Neutrophil (primary cell): ENCODE data around the gene MMP8.
A peak's percentile ranks its signal among the peaks of the same experiment; 100 is the strongest.

Experiments
- H3K27ac ChIP-seq: fragments of 200-600 bp; sonication (generic); 2 replicates; pipeline ENCODE4 v1.5.1; 2016; ENCODE audit warnings: mild to moderate bottlenecking, moderate library complexity
- H3K27me3 ChIP-seq: fragments of 200-600 bp; sonication (generic); 2 replicates; pipeline ENCODE4 v1.6.0; 2016; ENCODE audit warnings: mild to moderate bottlenecking
- H3K36me3 ChIP-seq: fragments of 200-600 bp; sonication (generic); 2 replicates; pipeline ENCODE4 v1.5.1; 2017
- H3K4me1 ChIP-seq, 2 experiments: fragments of 200-600 bp in 1 of 2; sonication (generic) in 1 of 2; 1 replicate in 1 of 2; 2 replicates in 1 of 2; pipeline versions ENCODE4 v1.5.1 to v1.6.1; 2013 to 2016; ENCODE audit warnings: low read depth in 1 of 2, low read length in 1 of 2, mild to moderate bottlenecking in 1 of 2, moderate library complexity in 1 of 2; ENCODE audit not compliant: control insufficient read depth in 1 of 2, insufficient read depth in 1 of 2
- H3K4me3 ChIP-seq, 2 experiments: fragments of 200-600 bp in 1 of 2; sonication (generic) in 1 of 2; 1 replicate in 1 of 2; 2 replicates in 1 of 2; pipeline ENCODE4 v1.5.1; 2013 to 2016; ENCODE audit warnings: low read depth in 1 of 2, low read length in 1 of 2, mild to moderate bottlenecking in 1 of 2, moderate library complexity in 1 of 2
- H3K9me3 ChIP-seq: fragments of 200-600 bp; sonication (generic); 2 replicates; pipeline ENCODE4 v1.5.1; 2016
- CTCF ChIP-seq: fragments of 200-600 bp; sonication (generic); IDR thresholded peaks from 2 replicates; pipeline ENCODE4 v1.5.1; 2016; ENCODE audit warnings: antibody characterized with exemption

MMP8 gene

DNA sequence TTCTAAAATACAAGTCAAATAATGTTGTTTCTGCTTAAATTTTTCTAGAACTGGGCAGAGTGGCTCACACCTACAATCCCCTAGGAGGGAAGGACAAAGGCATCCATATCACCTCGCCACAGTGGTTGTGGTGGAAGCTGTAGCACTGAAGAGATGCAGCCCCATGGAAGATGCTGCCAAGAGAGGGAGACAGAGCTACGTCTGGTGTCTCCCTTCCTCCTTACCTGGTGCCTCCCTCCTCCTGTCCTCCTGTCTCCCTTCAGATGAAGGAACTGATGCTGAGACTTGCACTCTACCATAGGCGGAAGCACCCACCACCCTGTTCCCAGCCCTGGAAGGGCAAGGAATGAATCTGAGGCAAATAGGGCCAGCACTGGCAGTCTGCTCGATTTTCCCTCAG lies 41.5 kb downstream of the MMP8 start:
- Histone ChIP-seq H3K27ac (peak overlapping the region; percentile 50), H3K27me3 (no peaks in the 10 kb centered on the region), H3K4me1 (peaks cover 66 to 76% of the 10 kb centered on the region in 2 experiments), H3K4me3 (no peak overlapping the region), H3K9me3 (no peaks in the 10 kb centered on the region), H3K36me3 (no peaks in the 10 kb centered on the region)
- no peak for TF ChIP-seq CTCF

DNA sequence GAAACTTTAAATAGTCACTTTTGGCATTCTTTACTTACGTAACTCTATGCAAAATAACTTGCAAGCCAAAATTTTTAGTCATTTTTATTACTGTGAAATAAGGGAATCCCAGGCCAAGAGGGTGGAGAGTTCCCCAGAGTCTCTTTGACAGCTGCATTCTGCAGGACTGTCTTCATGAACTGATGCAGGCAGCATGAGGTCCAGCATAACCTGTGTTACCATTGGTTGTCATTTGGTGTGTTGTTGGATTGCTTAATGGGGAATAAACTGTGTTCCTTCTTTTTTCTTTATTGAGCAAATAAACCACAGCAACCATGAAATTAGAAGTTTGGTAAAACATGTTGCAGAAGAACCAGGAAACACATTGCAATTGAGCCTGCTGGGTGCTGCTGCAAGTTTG lies 43.8 kb downstream of the MMP8 start:
- no peak for TF ChIP-seq CTCF
- Histone ChIP-seq H3K27me3 (no peaks in the 10 kb centered on the region), H3K4me1 (peaks cover 60 to 69% of the 10 kb centered on the region in 2 experiments), H3K27ac (peak overlapping the region; percentile 64), H3K9me3 (no peaks in the 10 kb centered on the region), H3K4me3 (no peak overlapping the region), H3K36me3 (no peaks in the 10 kb centered on the region)

DNA sequence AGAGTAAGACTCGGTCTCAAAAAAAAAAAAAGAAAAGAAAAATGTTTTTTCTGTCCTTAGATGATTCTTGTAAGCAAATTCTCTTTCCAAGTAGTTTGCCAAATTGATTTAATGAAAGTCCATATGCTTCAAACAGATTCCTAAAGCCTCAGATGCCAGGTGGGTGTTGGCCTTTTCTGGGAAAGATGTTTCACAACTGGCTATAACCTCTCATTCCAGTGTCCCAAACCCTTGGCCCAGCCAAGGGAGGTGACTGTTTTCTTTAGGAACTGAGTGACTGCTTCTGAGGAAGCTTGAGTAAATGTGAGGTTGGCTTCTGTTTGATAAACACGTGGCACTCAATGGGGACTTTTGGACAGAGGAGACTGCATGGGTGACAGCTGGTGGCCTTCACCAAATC lies 46.7 kb downstream of the MMP8 start:
- Histone ChIP-seq H3K27ac (no peak overlapping the region), H3K36me3 (no peaks in the 10 kb centered on the region), H3K4me3 (no peak overlapping the region), H3K4me1 (peaks cover 45 to 48% of the 10 kb centered on the region in 2 experiments), H3K27me3 (no peaks in the 10 kb centered on the region), H3K9me3 (no peaks in the 10 kb centered on the region)
- TF ChIP-seq CTCF = no peak

DNA sequence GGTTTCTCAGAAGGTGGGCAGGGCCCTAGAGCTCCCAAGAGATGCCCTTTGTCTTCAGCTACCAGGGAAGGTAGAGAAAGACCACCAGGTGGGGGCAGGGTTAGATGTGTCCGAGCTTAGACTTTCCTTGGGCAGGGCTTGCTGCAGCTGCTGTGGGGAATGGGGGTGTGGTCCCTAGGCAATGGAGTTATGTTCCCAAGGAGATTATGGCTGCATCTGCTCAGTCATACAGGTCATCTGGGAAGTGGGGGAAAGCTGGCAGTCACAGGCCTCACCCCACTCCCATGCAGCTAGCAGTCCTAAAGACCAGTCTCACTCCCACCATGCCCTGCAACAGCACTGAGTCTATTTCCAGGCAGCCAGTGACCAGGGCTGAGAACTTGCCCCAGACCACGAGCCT lies 48.7 kb downstream of the MMP8 start:
- TF ChIP-seq CTCF = no peak

DNA sequence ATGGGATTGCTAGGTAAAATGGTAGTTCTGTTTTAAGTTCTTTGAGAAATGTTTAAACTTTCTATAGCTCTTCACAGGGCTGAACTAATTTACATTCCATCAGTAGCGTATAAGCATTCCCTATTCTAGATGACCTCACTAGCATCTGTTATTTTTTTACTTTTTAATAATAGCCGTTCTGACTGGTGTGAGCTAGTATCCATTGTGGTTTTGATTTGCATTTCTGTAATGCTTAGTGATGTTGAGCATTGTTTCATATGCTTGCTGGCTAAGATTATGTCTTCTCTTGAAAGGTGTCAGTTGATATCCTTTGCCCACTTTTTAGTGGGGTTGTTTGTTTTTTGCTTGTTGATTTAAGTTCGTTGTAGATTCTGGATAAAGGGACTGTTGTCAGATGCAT lies 55.1 kb downstream of the MMP8 start:
- H3K4me1 ChIP-seq = peaks cover 5 to 10% of the 10 kb centered on the region in 2 experiments
- no peak overlapping the region for H3K27ac ChIP-seq
- no peaks in the 10 kb centered on the region for H3K36me3 ChIP-seq
- H3K9me3 ChIP-seq = no peaks in the 10 kb centered on the region
- no peak for TF ChIP-seq CTCF
- H3K27me3 ChIP-seq = no peaks in the 10 kb centered on the region
- H3K4me3 ChIP-seq = no peak overlapping the region

More for the DNA sequence above, 48.7 kb downstream of the MMP8 start:
- no peak overlapping the region for H3K4me3 ChIP-seq
- H3K9me3 ChIP-seq = no peaks in the 10 kb centered on the region
- no peak overlapping the region for H3K27ac ChIP-seq
- H3K27me3 ChIP-seq = no peaks in the 10 kb centered on the region
- H3K36me3 ChIP-seq = no peaks in the 10 kb centered on the region
- peaks cover 26 to 29% of the 10 kb centered on the region in 2 experiments for H3K4me1 ChIP-seq

DNA sequence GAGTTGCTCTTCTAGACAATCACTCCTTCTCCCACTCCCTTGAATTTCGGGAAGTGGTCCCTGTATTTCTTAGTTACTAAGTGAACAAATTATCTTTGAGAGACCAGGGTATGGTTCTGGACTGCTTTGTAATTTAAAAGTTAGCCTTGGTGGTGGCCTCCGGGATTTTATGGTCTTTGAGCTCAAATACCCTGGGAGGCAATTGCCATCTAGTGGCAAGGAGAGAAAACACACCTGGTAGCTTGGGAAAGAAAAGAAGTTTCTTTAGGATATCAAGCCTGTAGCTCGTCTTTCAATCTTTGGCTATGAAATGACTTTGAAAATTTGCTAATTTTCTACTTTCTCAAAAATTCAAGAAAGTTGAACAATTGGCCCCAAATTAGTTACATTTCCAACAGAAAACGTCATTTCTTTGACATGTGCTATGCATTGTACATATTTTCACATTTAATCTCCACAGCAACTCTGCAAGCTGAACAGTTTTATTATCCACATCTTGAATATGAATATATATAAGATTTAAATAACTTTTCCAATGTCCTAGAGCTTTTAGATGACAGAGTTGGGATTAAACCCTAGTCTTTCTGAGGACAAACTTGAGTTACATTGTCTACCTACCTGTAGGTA lies 58.3 kb downstream of the MMP8 start:
- H3K27me3 ChIP-seq = no peaks in the 10 kb centered on the region
- H3K9me3 ChIP-seq = no peaks in the 10 kb centered on the region
- TF ChIP-seq CTCF = peak; percentile 34
- H3K36me3 ChIP-seq = no peaks in the 10 kb centered on the region
- no peak overlapping the region for H3K4me3 ChIP-seq
- H3K27ac ChIP-seq = no peak overlapping the region
- H3K4me1 ChIP-seq = peaks cover 5 to 10% of the 10 kb centered on the region in 2 experiments
